Kidney (tissue), 14 donors: ENCODE results near the gene ADAMTS12. TPM values are rescaled to one million over a fixed set of nuclear protein-coding genes. Genes with fewer than 3 reads are reported as not detected.

Source experiments
- DNase-seq, 5 donors: peaks; one replicate each; pipeline ENCODE4 v3.0.0-alpha.2; 2013 to 2020
- FAIRE-seq: peaks from 2 replicates; lab custom pipeline; 2012; peaks lifted over from hg19 to GRCh38; lab: Jason Lieb, UNC
- H3K27ac ChIP-seq, 2 donors: one replicate each; pipeline ENCODE4 v1.7.0; 2013; ENCODE audit warnings: low read depth in 2 of 2, low read length in 2 of 2, inconsistent platforms in 1 of 2
- H3K27me3 ChIP-seq: one replicate; pipeline ENCODE4 v1.7.1; 2013; ENCODE audit warnings: low read length, inconsistent platforms; ENCODE audit not compliant: control insufficient read depth, insufficient read depth
- H3K36me3 ChIP-seq, 3 donors: one replicate each; pipeline versions ENCODE4 v1.7.0 to v1.7.1; 2013; ENCODE audit warnings: low read length in 3 of 3, control low read depth in 1 of 3, inconsistent platforms in 1 of 3; ENCODE audit not compliant: insufficient read depth in 3 of 3, control insufficient read depth in 2 of 3
- H3K4me1 ChIP-seq, 3 donors: one replicate each; pipeline versions ENCODE4 v1.7.0 to v1.7.1; 2013; ENCODE audit warnings: low read length in 3 of 3, inconsistent platforms in 1 of 3, low read depth in 1 of 3; ENCODE audit not compliant: control insufficient read depth in 2 of 3, insufficient read depth in 2 of 3
- H3K4me3 ChIP-seq, 3 donors: one replicate each; pipeline versions ENCODE4 v1.7.0 to v1.8.1; 2013; ENCODE audit warnings: low read length in 3 of 3, control low read depth in 1 of 3, inconsistent platforms in 1 of 3
- H3K9ac ChIP-seq, 3 donors: one replicate each; pipeline versions ENCODE4 v1.7.0 to v1.7.1; 2013; ENCODE audit warnings: low read length in 3 of 3, control low read depth in 1 of 3, inconsistent platforms in 1 of 3
- H3K9me3 ChIP-seq, 3 donors: one replicate each; pipeline versions ENCODE4 v1.7.0 to v1.7.1; 2013; ENCODE audit warnings: low read length in 3 of 3, control low read depth in 1 of 3, inconsistent platforms in 1 of 3; ENCODE audit not compliant: control insufficient read depth in 2 of 3, insufficient read depth in 1 of 3
- CTCF ChIP-seq: IDR thresholded peaks from 3 replicates; pipeline ENCODE4 v1.5.1; 2012; ENCODE audit warnings: mild to moderate bottlenecking, moderate library complexity, borderline replicate concordance; ENCODE audit not compliant: insufficient read depth; ENCODE audit errors: extremely low read depth
- intact Hi-C: fragments of 100-400 bp; cut with DNase I; formaldehyde crosslinking; loops from one replicate; pipeline ENCODE4 v1.11.1; 2022
- polyA plus RNA-seq: library from polyadenylated mRNA; stranded (reverse); fragments of 350-450 nt; fragmentation: Illumina TruSeq; extraction: RNeasy Lipid Tissue Mini Kit (QIAGEN cat#74804); gene quantifications from one replicate; pipeline ENCODE4 v1.2.3, GENCODE V29; 2014; ENCODE audit warnings: low read depth, low replicate concordance; ENCODE audit not compliant: insufficient read depth
- total RNA-seq: library from RNA; stranded (reverse); fragmentation: NEBNext Ultra II Directional; extraction: Animal tissue kit (Norgen Biotek cat#: 25700); gene quantifications from one replicate; pipeline ENCODE4 v1.2.1, GENCODE V29; 2021
- donor health status: control.
- donor health status: control.
- donor health status: control.
- donor health status: control.
- donor health status: control.
- donor health status: DM: yes; HTN: yes; CAD: no.
- donor health status: Normal renal cell carcinoma (clear cell type).

The ADAMTS12 gene
- total and polyA plus RNA-seq, 2 donors from 2014 or later: 0.75 to 2.0 TPM

GRCh38 chr5:33688526-33688925 is 203.3 kb downstream of the ADAMTS12 start:
- H3K9me3 ChIP-seq: no peaks in the 10 kb centered on the region
- no peak for FAIRE-seq

GRCh38 chr5:33688066-33688465 is 203.7 kb downstream of the ADAMTS12 start:
- Histone ChIP-seq H3K9me3 (no peaks in the 10 kb centered on the region), H3K4me1 (no peaks in the 10 kb centered on the region), H3K4me3 (no peak overlapping the region), H3K9ac (no peak overlapping the region), H3K27ac (no peak overlapping the region), H3K27me3 (no peaks in the 10 kb centered on the region), H3K36me3 (no peaks in the 10 kb centered on the region)
- TF ChIP-seq CTCF: no peak
- DNase-seq (no peak), FAIRE-seq (no peak)
- intact Hi-C loops: no loop called here

More at GRCh38 chr5:33688526-33688925, 203.3 kb downstream of the ADAMTS12 start:
- Histone ChIP-seq H3K27ac (no peak overlapping the region), H3K4me3 (no peak overlapping the region), H3K27me3 (no peaks in the 10 kb centered on the region), H3K9ac (no peak overlapping the region), H3K4me1 (no peaks in the 10 kb centered on the region), H3K36me3 (no peaks in the 10 kb centered on the region)
- TF ChIP-seq CTCF: no peak
- DNase-seq: no peak
- intact Hi-C loops: no loop called here

- no peak overlapping the region for H3K9ac ChIP-seq
- intact Hi-C loops: no loop called here
- FAIRE-seq (no peak), DNase-seq (peak in 4 of 5 donors; percentile 35 to 67 (median 52))
- H3K4me1 ChIP-seq: no peaks in the 10 kb centered on the region
- no peak overlapping the region for H3K27ac ChIP-seq
- H3K27me3 ChIP-seq: no peaks in the 10 kb centered on the region
- no peak for TF ChIP-seq CTCF
- no peak overlapping the region for H3K4me3 ChIP-seq
- H3K9me3 ChIP-seq: no peaks in the 10 kb centered on the region
- no peaks in the 10 kb centered on the region for H3K36me3 ChIP-seq
These were observed 205.7 kb downstream of the ADAMTS12 start for GRCh38 chr5:33685873-33686755.
